ENCODE data around the gene CEACAM20.

The CEACAM20 gene

GRCh38 chr19:44542671-44543070 lies 13.2 kb upstream of the CEACAM20 start:
- H3K27me3 ChIP-seq (ENCODE audit: insufficient read depth, poor library complexity, severe bottlenecking), result no peaks in the 10 kb centered on the region
- no peak for DNase-seq (ENCODE audit: low read depth in 1 of 2, low spot score in 1 of 2)
- H3K4me3 ChIP-seq (replicated peaks; ENCODE audit: insufficient read depth, low read length), result no peak overlapping the region
- TF ChIP-seq GABPA (IDR thresholded peaks at IDR 0.05; ENCODE audit: low read depth), result no peak
- no peak for TF ChIP-seq SPI1 (IDR thresholded peaks at IDR 0.05; ENCODE audit: borderline replicate concordance, low read depth)
- no peak for TF ChIP-seq POLR2AphosphoS5 (IDR thresholded peaks at IDR 0.05; ENCODE audit: low read depth)
- no peak for TF ChIP-seq CTCF (IDR thresholded peaks at IDR 0.05; ENCODE audit: insufficient read depth, low read length)
- no peak for TF ChIP-seq REST (IDR thresholded peaks at IDR 0.05; ENCODE audit: insufficient replicate concordance, low read depth)
- H3K27ac ChIP-seq (replicated peaks), result no peak overlapping the region

GRCh38 chr19:44540736-44541135 lies 11.3 kb upstream of the CEACAM20 start:
- DNase-seq (ENCODE audit: low read depth in 1 of 2, low spot score in 1 of 2), result no peak
- no peak overlapping the region for H3K4me3 ChIP-seq (replicated peaks; ENCODE audit: insufficient read depth, low read length)

GRCh38 chr19:44539991-44540390 lies 10.5 kb upstream of the CEACAM20 start:
- no peak for DNase-seq (ENCODE audit: low read depth in 1 of 2, low spot score in 1 of 2)
- no peak for TF ChIP-seq REST (IDR thresholded peaks at IDR 0.05; ENCODE audit: insufficient replicate concordance, low read depth)
- no peak for TF ChIP-seq CTCF (IDR thresholded peaks at IDR 0.05; ENCODE audit: insufficient read depth, low read length)
- no peak for TF ChIP-seq SPI1 (IDR thresholded peaks at IDR 0.05; ENCODE audit: borderline replicate concordance, low read depth)
- no peak for TF ChIP-seq GABPA (IDR thresholded peaks at IDR 0.05; ENCODE audit: low read depth)
- no peak for TF ChIP-seq POLR2AphosphoS5 (IDR thresholded peaks at IDR 0.05; ENCODE audit: low read depth)
- no peaks in the 10 kb centered on the region for H3K27me3 ChIP-seq (ENCODE audit: insufficient read depth, poor library complexity, severe bottlenecking)

More at GRCh38 chr19:44540736-44541135, 11.3 kb upstream of the CEACAM20 start:
- no peak overlapping the region for H3K27ac ChIP-seq (replicated peaks)
- TF ChIP-seq CTCF (IDR thresholded peaks at IDR 0.05; ENCODE audit: insufficient read depth, low read length) (no peak), POLR2AphosphoS5 (IDR thresholded peaks at IDR 0.05; ENCODE audit: low read depth) (no peak), GABPA (IDR thresholded peaks at IDR 0.05; ENCODE audit: low read depth) (no peak), REST (IDR thresholded peaks at IDR 0.05; ENCODE audit: insufficient replicate concordance, low read depth) (no peak), SPI1 (IDR thresholded peaks at IDR 0.05; ENCODE audit: borderline replicate concordance, low read depth) (no peak)
- no peaks in the 10 kb centered on the region for H3K27me3 ChIP-seq (ENCODE audit: insufficient read depth, poor library complexity, severe bottlenecking)

More at GRCh38 chr19:44539991-44540390, 10.5 kb upstream of the CEACAM20 start:
- H3K4me3 ChIP-seq (replicated peaks; ENCODE audit: insufficient read depth, low read length), result no peak overlapping the region
- H3K27ac ChIP-seq (replicated peaks), result no peak overlapping the region

Measured in HL-60 (cell line).